ENCODE measurements around the gene ZP3.
"Not testable (repeated sequence)": the region's sequence is repeated elsewhere in the genome, so short reads cannot be mapped to it uniquely, and the experiment has no call there.

The ZP3 gene

DNA sequence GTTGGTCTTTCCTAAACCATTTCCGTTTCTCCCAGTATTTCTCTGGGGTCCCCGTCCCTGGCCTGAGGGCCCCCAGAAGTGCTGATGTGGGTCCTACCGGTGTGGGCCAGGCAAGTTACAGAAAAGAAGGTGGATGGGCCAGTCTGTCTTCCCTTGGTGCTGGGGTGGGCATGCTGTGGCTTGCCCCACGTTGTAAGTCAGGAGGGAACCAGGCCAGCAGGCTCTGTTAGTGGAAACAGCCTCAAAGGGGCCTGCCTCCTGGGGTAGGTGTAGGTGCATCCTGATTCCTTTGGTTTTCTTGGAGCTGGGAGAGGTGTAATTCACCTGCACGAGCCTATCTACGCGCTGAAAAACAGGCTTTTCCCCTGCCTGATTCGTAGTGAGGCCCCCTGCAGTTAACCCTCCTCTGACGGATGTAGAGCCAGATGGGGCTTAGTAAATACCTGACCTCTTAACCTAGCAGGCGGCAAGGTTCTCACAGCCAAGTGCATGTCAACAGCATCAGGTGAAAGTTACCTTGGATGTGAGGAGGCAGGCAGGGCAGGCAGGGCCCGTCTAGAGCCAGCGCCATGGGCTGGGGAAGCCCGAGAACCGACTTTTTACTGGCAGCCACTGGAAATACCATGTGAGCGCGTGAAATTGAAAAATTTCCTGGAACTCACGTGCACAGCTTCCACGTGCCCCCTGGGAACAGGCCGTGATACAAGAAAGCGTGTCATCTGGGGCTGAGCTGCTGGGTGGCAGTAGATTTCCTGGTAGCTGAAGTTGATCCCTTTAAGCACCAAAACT lies 61.3 kb downstream of the ZP3 start:
- not testable (repeated sequence) for DNase-seq

DNA sequence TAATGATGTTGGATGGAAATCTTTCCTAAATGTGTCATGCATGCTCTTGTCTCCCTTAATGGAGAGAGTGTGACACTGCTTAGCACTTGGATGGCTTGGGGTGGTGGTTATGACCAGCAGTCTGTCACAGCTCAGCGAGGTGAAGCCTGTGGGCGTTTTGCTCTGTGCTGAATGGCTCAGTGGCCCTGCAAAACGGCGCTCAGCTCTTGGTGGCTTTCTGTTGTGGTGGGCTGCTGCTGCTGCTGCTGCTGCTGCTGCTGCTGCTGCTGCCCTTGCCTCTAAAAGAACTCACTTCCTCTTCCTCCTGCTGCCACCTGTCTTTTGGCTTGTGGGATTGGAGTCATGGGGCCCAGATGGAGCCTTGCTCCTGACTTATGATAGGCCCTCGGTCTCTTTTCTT lies 61.9 kb downstream of the ZP3 start:
- not testable (repeated sequence) for DNase-seq

DNA sequence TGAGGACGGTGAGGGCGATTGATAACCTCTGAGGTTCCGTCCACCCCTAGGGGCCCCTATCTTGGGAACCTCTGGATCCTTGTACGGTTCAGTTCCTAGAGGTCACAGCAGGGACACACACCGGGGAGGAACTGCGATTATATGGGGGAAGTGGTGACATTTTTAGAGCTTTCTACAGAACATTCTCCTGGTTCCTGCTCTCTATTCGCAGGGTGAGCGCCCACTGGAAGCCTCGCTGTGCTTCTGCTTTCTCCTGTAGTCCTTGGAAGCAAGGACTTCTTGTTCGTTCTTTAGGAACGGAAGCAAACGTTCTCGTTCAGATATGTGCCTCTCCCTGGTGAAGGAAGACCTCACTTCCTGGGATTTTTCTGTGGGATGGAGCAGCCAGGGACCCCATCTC lies 63.2 kb downstream of the ZP3 start:
- DNase-seq: not testable (repeated sequence)

Data from effector CD8-positive, alpha-beta T cell (primary cell).